DMS53 treated with DMSO at 0.1 percent for 48 hours (cell line): ENCODE measurements around the gene NTM.

ENCODE experiments used
- DNase-seq: peaks from one replicate; lab custom pipeline; 2025; ENCODE audit not compliant: unreplicated experiment; lab: John Stamatoyannopoulos, UW

The NTM gene

DNA sequence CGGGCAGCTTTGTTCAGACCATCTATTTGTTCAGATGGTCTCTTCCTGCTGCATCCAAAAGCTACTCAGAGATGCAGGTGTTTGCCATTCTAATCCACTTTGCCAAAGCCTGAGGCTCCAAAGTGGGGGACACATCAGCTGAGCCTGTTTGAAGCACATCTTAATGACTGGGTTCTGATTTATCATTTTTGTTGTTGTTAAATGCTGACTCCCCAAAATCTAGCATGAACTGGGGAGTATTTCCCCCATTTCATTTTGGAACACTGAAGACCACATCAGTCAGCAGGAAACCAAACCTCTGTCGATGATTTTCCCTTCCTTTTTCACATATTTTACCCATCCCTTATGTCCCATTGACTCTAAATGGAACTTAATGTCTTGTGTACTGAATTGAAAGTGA, 262.6 kb downstream of the NTM start:
- DNase-seq = no peak

DNA sequence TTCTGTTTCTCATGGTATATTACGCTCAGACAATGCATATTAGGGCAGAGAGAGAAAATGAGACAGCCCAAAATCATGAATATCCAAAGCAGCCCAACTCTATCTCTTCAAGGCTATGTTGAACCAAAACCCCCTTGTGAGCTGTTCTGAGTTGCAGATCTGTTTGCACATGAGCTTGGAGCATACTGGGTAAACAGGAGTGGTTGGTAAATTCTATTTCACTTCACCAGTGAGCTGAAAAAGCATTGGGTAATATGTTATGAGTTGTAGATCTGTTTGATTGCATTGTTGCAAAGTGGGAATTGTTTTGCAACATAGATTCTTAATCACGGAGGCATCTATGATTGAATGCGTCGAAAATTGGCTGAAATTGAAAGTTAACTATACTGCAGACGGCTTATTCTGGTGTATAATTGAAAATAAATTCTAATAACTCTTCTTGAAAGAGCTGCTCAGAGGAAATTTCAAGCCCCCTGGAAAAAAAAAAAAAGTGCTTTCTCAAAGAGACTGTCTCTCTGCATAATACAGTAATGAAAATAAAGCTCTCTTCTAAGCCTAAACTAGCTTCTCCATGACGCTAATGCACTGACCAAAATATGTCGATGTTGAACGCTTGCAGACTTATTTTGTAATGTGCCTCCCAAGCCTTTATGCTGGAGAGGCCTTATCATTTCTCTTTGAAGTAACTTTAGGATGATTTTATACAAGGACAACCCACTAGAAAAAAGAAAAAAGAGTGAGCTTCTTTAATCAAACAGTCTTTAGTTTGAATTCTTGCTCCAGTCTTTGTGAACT, 263.7 kb downstream of the NTM start:
- DNase-seq = no peak

DNA sequence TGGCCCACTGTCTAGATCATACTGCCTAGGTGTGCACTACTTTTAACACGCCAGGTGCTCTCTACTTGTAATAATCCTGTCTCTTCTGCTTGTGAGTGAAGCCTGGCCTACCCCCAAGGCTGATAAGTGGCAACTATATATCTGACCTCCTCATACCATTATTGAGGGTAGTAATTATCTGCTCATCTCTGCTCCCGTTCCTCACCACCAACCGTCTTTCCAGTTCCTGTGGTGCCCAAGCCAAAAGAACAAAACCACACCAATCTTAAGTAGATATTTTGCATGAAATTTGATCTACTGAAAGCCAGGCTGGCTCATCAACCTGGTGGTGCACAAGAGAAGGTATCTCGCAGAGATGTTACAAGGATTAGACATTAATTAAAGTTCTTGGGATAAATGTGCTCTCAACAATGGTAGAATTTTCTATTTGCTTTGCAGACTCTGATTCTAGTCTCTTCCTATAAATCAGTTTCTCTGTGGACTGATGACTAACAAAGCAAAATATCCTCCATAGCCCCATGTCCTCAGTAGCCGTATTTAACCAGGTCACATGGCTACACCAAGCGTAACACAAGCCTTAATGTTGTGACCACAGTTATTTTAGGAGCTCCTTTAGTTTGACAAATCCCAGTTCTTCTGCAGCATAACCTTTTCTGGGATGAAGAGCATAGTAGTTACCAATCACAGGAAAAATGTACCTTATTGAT, 267.2 kb downstream of the NTM start:
- DNase-seq = no peak

DNA sequence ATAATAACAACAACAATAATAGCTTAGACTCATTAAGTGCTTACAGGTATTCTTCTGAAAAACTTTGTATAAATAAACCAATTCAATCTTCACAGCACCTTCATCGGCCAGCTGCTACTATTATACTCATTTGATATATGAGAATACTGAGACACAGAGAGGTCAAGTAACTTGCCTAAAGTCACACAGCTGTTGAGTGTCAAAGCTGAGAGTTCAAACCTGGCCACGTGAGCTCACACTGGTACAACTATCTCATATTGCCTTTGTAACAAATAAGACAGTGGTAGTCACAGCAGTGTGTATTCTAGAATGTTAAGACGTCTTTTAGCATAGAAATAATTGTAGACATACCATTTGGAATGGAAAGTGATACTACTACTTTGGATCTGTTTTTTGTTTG, 268.5 kb downstream of the NTM start:
- DNase-seq = no peak

DNA sequence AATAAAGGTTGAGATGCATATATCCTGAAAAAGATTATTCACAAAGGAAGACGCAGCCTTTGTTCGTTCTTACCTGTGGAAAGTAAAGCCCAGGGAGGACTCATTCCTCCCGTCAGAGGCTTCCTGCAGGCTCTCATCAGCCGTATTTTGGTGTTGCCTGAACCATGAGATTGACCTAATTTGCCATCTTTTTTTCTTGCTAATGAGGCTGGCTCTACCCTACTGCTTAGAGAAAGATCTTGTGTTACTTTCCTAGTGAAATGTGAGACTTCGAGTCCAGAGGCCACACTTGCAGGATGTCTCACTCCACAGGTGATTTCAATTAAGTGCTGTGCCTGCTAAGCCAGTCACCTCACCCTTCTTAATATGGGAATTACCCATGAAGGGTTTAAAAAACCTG, 269.9 kb downstream of the NTM start:
- DNase-seq = no peak

DNA sequence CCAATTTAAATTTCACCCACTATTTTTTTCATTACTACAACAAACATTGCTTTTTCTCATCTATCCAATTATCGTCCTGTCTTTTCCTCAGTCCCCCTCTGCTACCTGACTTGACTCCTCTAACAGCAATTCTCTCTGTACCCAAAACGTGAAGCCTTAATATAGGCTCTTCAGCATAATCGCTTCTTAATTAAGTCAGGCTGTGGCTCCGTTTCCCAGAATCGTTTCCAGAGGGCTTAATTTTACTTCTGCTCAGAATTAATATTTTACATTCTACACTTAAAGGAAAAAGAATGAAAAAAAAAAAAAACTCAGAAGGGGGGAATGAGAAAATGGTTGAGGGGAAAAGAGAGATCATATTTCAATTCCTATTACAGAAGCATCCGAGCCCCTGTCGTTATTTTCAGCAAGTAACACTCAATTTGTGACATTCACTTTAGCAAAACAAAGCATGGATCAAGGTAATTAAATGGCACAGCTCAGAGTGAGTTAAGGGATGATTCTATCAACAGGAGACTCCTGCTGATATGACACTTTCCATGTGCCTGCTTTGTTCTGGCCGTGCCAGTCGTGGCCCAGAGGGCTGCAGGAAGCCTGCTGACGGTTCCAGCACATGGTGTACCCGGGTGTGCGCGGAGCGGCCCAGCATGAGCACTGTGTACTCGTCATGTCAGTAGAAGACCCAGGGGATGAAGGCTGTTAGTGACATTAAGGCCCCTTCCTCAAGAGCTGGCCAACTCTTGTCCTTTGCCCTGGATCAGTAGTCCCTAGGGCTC, 272.5 kb downstream of the NTM start:
- DNase-seq = no peak

DNA sequence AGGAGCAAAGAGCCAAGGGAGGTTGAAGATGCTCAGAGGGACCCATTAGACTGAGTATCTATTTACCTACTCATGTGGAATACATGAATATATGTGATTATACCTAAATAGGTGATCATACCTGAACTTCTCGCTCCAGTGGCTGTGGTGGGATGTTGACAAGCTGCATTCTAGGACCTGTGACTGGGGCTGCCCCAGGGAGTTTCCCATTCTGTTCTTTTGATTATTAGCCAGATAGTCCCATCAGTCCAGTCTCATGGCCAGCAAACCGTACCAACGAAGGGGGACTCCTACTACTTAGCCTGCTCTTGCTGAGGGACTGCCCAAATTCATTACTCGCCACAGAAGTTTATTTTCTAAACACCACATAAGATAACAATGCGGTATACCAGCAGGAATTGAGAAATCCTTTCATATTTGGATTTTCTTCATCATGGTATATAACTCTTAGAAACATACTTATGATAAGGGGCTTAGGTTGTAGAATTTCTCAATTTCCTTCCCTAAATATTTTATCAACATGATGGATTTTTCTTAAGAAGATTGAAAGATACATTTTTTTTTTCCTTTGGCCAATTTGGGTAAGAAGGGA, 273.9 kb downstream of the NTM start:
- no peak for DNase-seq

DNA sequence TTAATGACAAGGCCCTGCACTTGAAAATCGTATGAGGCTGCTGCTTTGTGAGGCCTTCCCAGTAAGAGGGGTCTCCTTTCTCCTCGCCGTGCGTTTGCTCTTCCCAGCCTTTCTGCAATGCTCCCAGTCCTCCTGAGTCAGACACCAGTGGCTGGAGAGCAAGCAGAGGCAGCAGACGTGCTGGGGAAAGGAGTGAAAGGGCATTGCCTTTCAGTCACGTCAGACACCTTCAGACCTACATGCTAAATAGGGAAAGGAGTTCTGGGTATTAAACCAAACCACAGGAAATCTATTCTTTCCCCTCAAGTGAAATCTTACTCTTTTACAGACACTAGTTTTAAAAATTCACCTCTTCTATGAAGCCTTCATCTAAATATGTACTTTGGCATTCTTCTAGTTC, 274.8 kb downstream of the NTM start:
- no peak for DNase-seq

DNA sequence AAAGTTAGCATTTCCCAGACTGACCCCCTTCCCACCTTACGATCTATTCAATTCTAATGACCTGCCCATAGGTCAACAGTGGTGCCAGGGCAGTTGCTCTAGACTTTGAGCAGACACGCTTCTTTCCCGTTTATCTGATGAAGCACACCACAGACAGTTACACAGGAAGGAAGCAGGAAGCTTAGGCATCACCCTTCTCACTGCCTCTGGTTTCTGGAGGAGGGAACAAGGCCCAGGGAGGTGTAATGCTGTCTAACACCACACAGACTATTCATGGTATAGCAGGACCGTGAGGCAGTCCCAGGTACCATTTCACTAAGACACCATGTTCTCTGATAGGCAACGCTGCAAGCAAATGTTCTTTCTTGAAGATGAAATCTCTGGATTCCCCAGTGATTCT, 279.4 kb downstream of the NTM start:
- no peak for DNase-seq

DNA sequence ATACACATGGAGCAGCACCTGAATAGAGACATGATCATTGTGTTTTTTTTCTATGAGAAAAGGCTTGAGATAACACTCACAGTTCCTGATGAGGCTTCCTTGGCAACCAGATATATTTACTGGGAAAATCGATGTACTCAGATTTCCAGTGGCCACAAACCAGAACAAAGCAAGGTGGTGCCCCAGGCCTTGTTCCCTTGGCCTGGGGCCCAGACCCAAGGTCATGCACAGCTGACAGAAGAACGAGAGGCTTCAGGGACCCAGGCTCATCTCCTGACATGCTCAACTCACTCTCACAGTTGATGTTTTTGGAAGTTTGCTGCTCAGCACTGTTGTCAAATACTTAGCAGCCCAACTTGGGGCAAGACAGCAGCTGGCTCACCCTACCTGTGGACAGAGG, 281.8 kb downstream of the NTM start:
- DNase-seq = no peak

DNA sequence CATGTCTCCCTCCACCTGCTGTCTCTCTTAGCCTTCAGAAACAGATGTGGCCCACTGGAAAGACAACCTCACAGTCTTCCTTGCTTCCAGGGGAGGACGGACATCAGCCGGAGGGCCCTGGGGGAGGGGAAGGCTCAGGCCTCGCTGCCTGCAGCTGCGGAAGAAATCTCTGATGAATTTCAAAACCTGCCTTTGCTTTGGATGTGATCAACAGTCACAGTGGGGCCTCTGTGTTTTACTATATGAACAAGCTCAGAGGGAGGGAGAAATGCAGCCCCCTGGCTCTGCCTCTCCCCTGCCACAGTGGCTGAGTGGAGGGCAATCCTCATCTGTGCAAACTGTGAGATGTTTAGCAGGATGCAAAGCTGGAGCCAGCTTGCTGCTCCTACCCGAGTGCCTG, 282.8 kb downstream of the NTM start:
- no peak for DNase-seq

DNA sequence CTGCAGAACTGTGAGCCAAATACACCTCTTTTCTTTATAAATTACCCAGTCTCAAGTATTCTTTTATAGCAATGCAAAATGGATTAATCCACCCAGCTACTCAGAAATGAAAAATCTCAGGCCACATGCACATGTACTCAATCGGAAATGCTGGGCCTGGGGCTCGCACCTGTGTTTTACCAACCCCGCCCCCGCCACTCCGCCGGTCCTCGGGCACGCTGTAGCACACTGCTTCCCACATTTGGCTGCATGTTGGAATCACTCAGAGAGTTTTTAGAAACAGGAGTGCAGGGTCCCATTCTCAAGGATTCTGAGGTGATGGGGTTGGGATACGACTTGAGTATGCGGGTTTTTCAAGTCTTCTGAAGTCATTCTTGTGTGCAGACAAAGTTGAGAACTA, 284.4 kb downstream of the NTM start:
- DNase-seq = no peak

DNA sequence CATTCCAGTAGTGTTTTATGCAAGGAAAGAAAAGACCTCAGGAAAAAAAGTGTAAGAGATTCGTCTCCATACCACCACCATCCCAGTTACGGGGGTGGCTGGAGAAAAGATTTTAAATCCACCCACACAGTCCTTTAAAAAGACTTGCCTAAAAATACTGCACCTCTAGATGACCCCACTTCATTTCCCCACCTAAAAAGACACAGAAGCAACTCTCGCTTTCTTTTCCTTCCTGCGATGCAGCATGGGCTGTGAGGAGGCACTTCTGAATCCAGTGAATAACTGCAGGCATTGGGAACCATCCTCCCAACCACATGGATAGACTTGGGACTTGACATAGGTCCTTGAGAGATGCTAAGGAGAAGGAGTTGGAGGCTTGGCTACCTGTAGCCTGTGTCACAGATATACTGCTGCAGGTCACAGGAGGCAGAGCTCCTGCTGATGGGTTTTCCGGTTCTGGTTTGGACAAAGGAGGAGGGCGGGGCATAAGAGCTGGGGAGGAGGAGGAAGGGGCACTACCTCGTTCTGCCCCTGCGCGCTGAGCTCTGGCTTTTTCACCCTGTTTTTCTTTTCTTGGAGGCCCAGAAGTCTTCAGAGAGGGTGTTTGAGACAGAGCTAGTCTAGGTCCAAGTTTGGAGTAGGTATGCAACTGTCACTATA, 285.9 kb downstream of the NTM start:
- DNase-seq = no peak

DNA sequence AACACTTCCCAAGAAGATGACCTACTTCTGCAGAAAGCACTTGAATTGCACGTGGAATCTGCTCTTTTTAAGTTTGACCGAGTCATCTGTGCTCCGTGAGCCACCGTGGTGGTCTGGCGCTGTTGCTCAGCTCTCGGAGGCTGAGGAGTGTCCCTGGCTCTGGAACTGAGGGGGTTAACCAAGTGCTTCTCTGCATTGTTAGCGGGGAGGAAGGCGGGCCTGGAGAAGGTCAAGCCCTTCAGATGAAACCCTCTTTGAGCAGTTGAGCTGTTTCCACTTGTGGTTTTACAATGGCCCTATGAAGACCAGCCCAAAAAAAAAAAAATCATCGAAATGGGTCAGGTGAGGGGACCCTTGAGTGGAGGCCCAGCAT, 286.4 kb downstream of the NTM start:
- DNase-seq = no peak

DNA sequence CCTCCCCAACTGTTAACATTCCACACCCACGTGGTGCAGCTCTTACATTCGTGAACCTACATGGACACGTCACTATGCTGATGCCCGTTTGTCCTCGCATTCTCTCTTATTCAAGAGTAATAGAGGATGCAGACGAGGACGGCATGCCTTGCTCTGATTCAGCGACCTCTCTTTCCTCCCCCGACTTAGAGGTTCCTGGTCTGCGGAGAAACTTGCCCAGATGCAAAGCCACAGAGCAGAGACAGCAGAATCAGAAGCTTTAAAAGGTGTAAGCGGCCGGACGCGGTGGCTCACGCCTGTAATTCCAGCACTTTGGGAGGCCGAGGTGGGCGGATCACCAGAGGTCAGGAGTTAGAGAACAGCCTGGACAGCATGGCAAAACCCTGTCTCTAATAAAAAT, 288.0 kb downstream of the NTM start:
- no peak for DNase-seq

DNA sequence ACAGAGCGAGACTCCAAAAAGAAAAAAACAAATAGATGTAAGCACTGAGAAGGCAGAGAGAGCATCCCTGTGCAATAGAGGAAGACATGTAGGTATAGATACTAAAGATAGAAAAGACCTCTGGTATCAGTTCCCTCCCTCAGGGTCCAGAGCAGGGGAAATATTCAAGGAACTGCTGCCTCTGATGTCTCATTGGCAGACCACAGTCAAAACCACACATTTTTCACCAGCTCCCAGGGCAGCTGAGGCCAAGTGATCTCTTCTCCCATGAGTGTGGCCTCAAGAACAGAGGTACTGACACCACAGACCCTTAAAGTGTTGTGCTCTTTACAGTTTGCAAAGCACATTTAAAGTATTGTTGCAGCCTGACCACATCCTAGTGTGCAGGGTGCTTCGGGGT, 288.5 kb downstream of the NTM start:
- DNase-seq = no peak

DNA sequence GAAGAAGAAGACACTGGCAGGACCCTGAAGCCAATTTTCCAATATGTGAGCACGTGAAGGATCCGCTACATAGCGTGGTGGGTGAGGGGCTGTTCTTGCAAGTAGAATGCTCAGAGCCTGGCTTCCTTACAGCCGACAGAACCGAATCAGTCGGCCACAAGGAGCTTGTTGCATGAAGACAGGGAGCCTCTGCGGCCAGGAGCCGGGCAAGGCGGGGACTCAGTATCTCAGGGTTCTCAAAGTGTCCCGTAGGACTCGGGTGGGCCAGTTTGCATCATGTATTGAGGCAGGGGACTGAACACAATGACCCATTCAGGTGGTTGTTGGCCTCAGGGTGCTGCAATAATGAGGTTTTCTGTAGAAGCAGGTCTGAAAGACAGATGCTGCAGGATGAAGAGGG, 289.5 kb downstream of the NTM start:
- DNase-seq = no peak

DNA sequence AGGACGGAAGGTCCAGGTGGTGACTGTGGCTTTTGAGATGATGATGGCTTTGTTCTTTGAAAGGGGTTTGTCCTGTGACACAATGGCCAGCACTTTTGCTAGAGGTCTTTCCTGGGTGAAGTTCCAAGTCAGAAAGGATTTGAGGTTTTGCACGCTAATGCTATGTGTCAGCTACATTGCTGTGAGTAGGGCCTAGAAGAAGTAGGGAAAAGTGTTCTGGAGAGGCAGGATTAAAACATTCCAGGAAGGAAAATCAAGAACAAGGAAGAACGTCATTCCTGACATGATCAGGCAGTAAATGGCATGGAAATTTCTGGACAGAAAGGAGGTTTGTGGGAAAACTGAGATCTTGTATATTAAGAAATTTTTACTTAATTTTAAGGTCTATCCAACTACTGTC, 290.7 kb downstream of the NTM start:
- no peak for DNase-seq

DNA sequence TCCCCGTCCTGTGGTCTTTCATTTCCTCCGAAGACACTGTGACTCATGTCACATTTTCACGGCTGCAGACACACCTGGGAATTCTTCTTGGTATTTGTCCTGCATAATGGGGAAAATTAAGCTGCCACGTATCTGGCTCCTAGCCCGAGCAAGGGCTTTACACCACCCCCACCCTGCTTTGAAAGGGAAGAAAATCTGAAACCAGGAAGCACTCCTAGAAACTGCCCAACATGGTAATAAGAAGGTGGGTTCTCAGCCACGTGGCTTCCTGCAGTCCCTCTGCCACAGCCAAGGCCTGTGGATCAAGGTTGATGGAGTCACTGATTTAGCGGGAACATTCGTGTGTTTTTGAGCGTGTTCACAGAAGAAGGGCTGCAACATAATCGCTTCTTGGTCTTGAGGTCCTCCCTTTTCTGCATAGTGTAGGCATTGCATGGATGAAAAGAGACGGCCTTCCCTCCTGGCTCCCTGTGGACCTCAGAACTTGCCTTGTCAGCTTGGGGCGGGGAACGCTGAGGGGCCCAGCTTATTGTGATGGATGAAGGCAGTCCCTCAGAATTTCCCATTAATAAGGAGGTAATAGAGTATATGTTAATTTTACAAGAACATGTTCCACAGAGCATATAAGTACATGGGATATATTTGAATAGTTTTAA, 292.0 kb downstream of the NTM start:
- no peak for DNase-seq

DNA sequence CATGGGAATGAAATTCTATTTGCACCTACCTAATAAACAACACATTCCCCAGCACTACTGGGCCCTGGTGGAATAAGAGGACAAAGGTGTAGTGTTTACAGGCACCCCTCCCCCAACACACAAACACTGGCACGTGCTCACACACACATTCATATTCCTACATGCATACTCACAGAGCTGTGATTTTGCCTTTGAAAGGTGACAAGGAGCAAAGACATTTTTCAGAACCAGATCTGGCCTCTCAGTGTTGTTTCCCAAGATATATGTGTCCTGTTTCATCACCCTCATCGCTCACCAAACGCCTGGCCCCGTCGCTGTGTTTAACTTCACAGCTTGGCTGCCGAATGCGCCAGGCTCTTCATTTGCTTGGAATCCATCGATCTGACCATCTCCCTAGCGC, 292.6 kb downstream of the NTM start:
- no peak for DNase-seq
